ENCODE results near the gene KCNJ2. TPM values are rescaled to one million over a fixed set of nuclear protein-coding genes. Genes with fewer than 3 reads are reported as not detected.

The KCNJ2 gene
- total RNA-seq = 10 to 100 TPM in 1 of 4 donors, 1 to 10 TPM in 3; 2.9 to 11.2 (median 6.7) TPM

DNA sequence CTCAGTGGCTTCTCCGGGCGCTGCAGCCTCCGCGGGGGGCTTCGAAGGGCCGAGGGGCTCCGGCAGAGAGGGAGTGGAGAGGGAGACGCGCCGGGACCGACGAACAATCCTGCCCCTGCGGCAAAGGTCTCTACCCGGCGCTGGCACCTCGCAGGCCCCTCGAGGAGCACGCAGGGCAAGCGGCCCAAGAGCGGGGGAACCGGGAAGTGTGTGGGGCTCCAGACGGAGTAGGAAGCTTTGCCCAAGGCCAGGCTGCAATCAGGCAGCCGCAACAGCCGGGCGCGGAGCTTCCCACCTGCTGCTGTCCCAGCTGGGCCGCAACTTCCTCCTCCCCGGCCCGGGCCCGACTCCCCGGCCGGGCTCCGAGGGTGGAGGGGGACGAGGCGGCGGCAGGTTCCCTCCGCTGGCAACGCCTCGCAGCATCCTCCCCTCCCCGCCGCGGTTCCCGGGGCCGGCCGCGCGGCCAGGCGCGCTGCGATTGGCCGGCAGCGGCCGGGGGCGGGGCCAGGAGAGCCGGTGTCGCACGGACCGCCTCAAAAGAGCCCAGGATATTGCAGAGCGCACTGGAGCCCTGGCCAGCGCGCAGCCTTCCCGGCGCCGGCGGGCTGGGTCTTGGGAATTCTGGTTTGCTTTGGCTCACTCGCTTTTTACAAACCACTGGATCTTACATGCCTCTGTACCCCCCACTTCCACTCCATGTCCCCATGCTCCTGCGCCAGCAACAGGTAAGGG lies at the start of gene KCNJ2:
TSS of gene KCNJ2 (plus strand) at position 556 of the 732 bp plus-strand sequence. CDS start 5,508 bp downstream, outside the sequence.
- WGBS = 1% methylated on average over 29 of the region's 67 CpGs
- H3K27ac ChIP-seq (replicated peaks in 1 of 4) = peak within 1 kb of the TSS; percentile 88 to 94 (median 92)

DNA sequence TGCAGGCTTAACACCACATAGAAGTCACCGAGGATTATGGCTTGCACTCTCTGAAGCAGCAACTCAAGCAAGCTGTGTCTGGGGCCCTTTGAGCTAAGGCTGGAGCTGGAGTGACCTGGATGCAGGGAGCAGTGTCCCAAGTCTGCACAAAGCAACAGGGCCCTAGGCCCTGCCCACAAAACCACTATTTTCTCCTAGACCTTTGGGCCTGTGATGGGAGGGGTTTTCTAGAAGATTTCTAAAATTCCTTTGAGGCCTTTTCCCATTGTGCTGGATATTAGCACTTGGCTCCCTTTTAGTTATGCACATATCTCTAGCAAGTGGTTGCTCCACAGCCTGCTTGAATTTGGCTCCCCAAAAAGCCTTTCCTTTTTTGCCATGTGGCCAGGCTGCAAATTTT lies 49.8 kb upstream of the KCNJ2 start:
- intact Hi-C loops (cut with DNase I) = no loop called here
- H3K27ac ChIP-seq (replicated peaks in 1 of 4) = no peak overlapping the region
- H3K27me3 ChIP-seq = no peaks in the 10 kb centered on the region
- no peak for DNase-seq (ENCODE audit: extremely low spot score)
- peaks cover 0 to 15% (median 0%) of the 10 kb centered on the region in 4 donors for H3K9me3 ChIP-seq
- no CpG with 5 or more reads among the region's 1 CpG for WGBS
- H3K36me3 ChIP-seq = no peaks in the 10 kb centered on the region
- H3K4me1 ChIP-seq = peaks cover 3 to 13% (median 10%) of the 10 kb centered on the region in 4 donors
- H3K4me3 ChIP-seq = no peak overlapping the region
- TF ChIP-seq POLR2A (IDR thresholded peaks at IDR 0.05; ENCODE audit: low read depth) (no peak), POLR2AphosphoS5 (IDR thresholded peaks at IDR 0.05) (no peak), EP300 (IDR thresholded peaks at IDR 0.05) (no peak), CTCF (IDR thresholded peaks at IDR 0.05) (no peak)

More for the DNA sequence above, at the start of gene KCNJ2:
- no peaks in the 10 kb centered on the region for H3K27me3 ChIP-seq
- peak; percentile 73 to 97 for TF ChIP-seq POLR2AphosphoS5 (IDR thresholded peaks at IDR 0.05)
- peak; percentile 64 for TF ChIP-seq POLR2A (IDR thresholded peaks at IDR 0.05; ENCODE audit: low read depth)
- TF ChIP-seq CTCF (IDR thresholded peaks at IDR 0.05) = no peak
- intact Hi-C loops (cut with DNase I) = loop anchor here (10.0 kb wide), 1 partner anchor 386 kb away; no protein-coding TSS in a partner anchor
- DNase-seq (ENCODE audit: extremely low spot score) = peak; percentile 95
- H3K9me3 ChIP-seq = no peaks in the 10 kb centered on the region
- H3K4me1 ChIP-seq = peaks cover 0 to 38% (median 18%) of the 10 kb centered on the region in 4 donors
- peak within 1 kb of the TSS; percentile 72 to 80 (median 75) for H3K4me3 ChIP-seq
- H3K36me3 ChIP-seq = no peaks in the 10 kb centered on the region

- Histone ChIP-seq H3K9me3 (peaks cover 0 to 15% (median 0%) of the 10 kb centered on the region in 4 donors), H3K27me3 (no peaks in the 10 kb centered on the region), H3K4me1 (peaks cover 3 to 9% (median 7%) of the 10 kb centered on the region in 4 donors), H3K4me3 (no peak overlapping the region), H3K27ac (replicated peaks in 1 of 4) (no peak overlapping the region), H3K36me3 (no peaks in the 10 kb centered on the region)
- intact Hi-C loops (cut with DNase I) = no loop called here
- TF ChIP-seq CTCF (IDR thresholded peaks at IDR 0.05) = no peak
- TF ChIP-seq POLR2A (IDR thresholded peaks at IDR 0.05; ENCODE audit: low read depth) = no peak
- no peak for TF ChIP-seq POLR2AphosphoS5 (IDR thresholded peaks at IDR 0.05)
- TF ChIP-seq EP300 (IDR thresholded peaks at IDR 0.05) = no peak
- 76% methylated on average over 2 of the region's 2 CpGs for WGBS
- DNase-seq (ENCODE audit: extremely low spot score) = no peak
Observed at GRCh38 chr17:70119983-70120382, 49.3 kb upstream of the KCNJ2 start.

DNA sequence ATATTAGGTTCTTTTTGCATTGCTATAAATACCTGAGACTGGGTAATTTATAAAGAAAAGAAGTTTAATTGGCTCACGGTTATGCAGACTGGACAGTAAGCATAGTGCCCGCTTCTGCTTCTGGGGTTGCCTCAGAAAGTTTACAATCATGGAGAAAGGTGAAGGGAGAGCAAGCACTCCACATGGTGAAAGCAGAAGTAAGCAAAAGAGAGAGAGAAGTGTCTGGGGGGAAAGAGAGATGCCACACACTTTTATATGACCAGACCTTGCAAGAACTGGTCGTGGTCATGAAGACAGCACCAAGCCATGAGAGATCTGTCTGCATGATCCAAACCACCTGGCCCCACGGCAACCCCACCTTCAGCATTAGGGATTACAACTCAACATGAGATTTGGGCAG lies 48.9 kb upstream of the KCNJ2 start:
- peaks cover 0 to 15% (median 0%) of the 10 kb centered on the region in 4 donors for H3K9me3 ChIP-seq
- TF ChIP-seq POLR2AphosphoS5 (IDR thresholded peaks at IDR 0.05) = no peak
- no peak for TF ChIP-seq CTCF (IDR thresholded peaks at IDR 0.05)
- TF ChIP-seq POLR2A (IDR thresholded peaks at IDR 0.05; ENCODE audit: low read depth) = no peak
- no peak for TF ChIP-seq EP300 (IDR thresholded peaks at IDR 0.05)
- no peak for DNase-seq (ENCODE audit: extremely low spot score)
- no peaks in the 10 kb centered on the region for H3K27me3 ChIP-seq
- H3K36me3 ChIP-seq = no peaks in the 10 kb centered on the region
- H3K27ac ChIP-seq (replicated peaks in 1 of 4) = no peak overlapping the region
- no peak overlapping the region for H3K4me3 ChIP-seq
- intact Hi-C loops (cut with DNase I) = no loop called here
- WGBS = 79% methylated on average over 4 of the region's 4 CpGs
- peaks cover 3 to 5% (median 4%) of the 10 kb centered on the region in 4 donors for H3K4me1 ChIP-seq

Measured in esophagus muscularis mucosa (tissue), 4 donors.